Measurements from ENCODE around the gene TMC1.
"Not testable (repeated sequence)": the region's sequence is repeated elsewhere in the genome, so short reads cannot be mapped to it uniquely, and the experiment has no call there.

TMC1 gene

GRCh38 chr9:72524820-72525540, 3.6 kb downstream of the TMC1 start:
- DNase-seq (ENCODE audit: low read depth in 1 of 2, low spot score in 1 of 2) = peak in 1 of 2 donors; percentile 1

- peak; percentile 47 to 52 for DNase-seq (ENCODE audit: low read depth in 1 of 2, low spot score in 1 of 2)
Measured at GRCh38 chr9:72526901-72527800, 5.7 kb downstream of the TMC1 start.

- no peak for DNase-seq (ENCODE audit: low read depth in 1 of 2, low spot score in 1 of 2)
Measured at GRCh38 chr9:72527801-72528195, 6.4 kb downstream of the TMC1 start.

GRCh38 chr9:72529531-72529930, 8.1 kb downstream of the TMC1 start:
- DNase-seq (ENCODE audit: low read depth in 1 of 2, low spot score in 1 of 2) = no peak

- DNase-seq (ENCODE audit: low read depth in 1 of 2, low spot score in 1 of 2) = no peak
Measured at GRCh38 chr9:72533322-72533721, 11.9 kb downstream of the TMC1 start.

- DNase-seq (ENCODE audit: low read depth in 1 of 2, low spot score in 1 of 2) = no peak
Measured at GRCh38 chr9:72534931-72535330, 13.5 kb downstream of the TMC1 start.

GRCh38 chr9:72537011-72537545, 15.7 kb downstream of the TMC1 start:
- no peak for DNase-seq (ENCODE audit: low read depth in 1 of 2, low spot score in 1 of 2)

GRCh38 chr9:72537671-72538070, 16.3 kb downstream of the TMC1 start:
- DNase-seq (ENCODE audit: low read depth in 1 of 2, low spot score in 1 of 2) = no peak

- DNase-seq (ENCODE audit: low read depth in 1 of 2, low spot score in 1 of 2) = no peak
Measured at GRCh38 chr9:72538921-72539702, 17.7 kb downstream of the TMC1 start.

GRCh38 chr9:72539824-72540347, 18.5 kb downstream of the TMC1 start:
- no peak for DNase-seq (ENCODE audit: low read depth in 1 of 2, low spot score in 1 of 2)

GRCh38 chr9:72540348-72540873, 19.0 kb downstream of the TMC1 start:
- no peak for DNase-seq (ENCODE audit: low read depth in 1 of 2, low spot score in 1 of 2)

- DNase-seq (ENCODE audit: low read depth in 1 of 2, low spot score in 1 of 2) = not testable (repeated sequence)
Measured at GRCh38 chr9:72542537-72542833, 21.1 kb downstream of the TMC1 start.

GRCh38 chr9:72542917-72543316, 21.5 kb downstream of the TMC1 start:
- DNase-seq (ENCODE audit: low read depth in 1 of 2, low spot score in 1 of 2) = no peak

- no peak for DNase-seq (ENCODE audit: low read depth in 1 of 2, low spot score in 1 of 2)
Measured at GRCh38 chr9:72551306-72551705, 29.9 kb downstream of the TMC1 start.

GRCh38 chr9:72552356-72552755, 30.9 kb downstream of the TMC1 start:
- no peak for DNase-seq (ENCODE audit: low read depth in 1 of 2, low spot score in 1 of 2)

- no peak for DNase-seq (ENCODE audit: low read depth in 1 of 2, low spot score in 1 of 2)
Measured at GRCh38 chr9:72554221-72554641, 32.8 kb downstream of the TMC1 start.

- DNase-seq (ENCODE audit: low read depth in 1 of 2, low spot score in 1 of 2) = peak in 1 of 2 donors; percentile 4
Measured at GRCh38 chr9:72557549-72557948, 36.1 kb downstream of the TMC1 start.

GRCh38 chr9:72560086-72560485, 38.7 kb downstream of the TMC1 start:
- DNase-seq (ENCODE audit: low read depth in 1 of 2, low spot score in 1 of 2) = no peak

- no peak for DNase-seq (ENCODE audit: low read depth in 1 of 2, low spot score in 1 of 2)
Measured at GRCh38 chr9:72563806-72564205, 42.4 kb downstream of the TMC1 start.

- DNase-seq (ENCODE audit: low read depth in 1 of 2, low spot score in 1 of 2) = no peak
Measured at GRCh38 chr9:72564479-72565281, 43.3 kb downstream of the TMC1 start.
